Bronchial epithelial cell (primary cell): Measurements from ENCODE around the gene DYNC1LI1. TPM values are rescaled to one million over a fixed set of nuclear protein-coding genes. Genes with fewer than 3 reads are reported as not detected.

Experiments used
- DNase-seq: peaks from one replicate; pipeline ENCODE4 v3.0.0-alpha.2; 2010; ENCODE audit warnings: low read depth
- FAIRE-seq: peaks from 2 replicates; lab custom pipeline; 2011; peaks lifted over from hg19 to GRCh38; lab: Jason Lieb, UNC
- H3K27me3 ChIP-seq: 2 replicates; pipeline ENCODE4 v1.5.1; 2011; ENCODE audit warnings: low read length; ENCODE audit not compliant: control insufficient read depth, insufficient read depth
- H3K36me3 ChIP-seq: 2 replicates; pipeline ENCODE4 v1.5.1; 2011; ENCODE audit warnings: low read length; ENCODE audit not compliant: control insufficient read depth, insufficient read depth
- H3K4me3 ChIP-seq: 2 replicates; pipeline ENCODE4 v1.5.1; 2011; ENCODE audit warnings: mild to moderate bottlenecking, low read depth, low read length, control low read depth
- CTCF ChIP-seq: IDR thresholded peaks from 2 replicates; pipeline ENCODE4 v1.5.1; 2011; ENCODE audit warnings: mild to moderate bottlenecking, moderate library complexity, low read length, control low read depth, inconsistent platforms; ENCODE audit not compliant: insufficient read depth, severe bottlenecking
- total RNA-seq: library from RNA; depleted of rRNA; stranded (reverse); fragments of >200 nt; gene quantifications from 2 replicates; pipeline ENCODE4 v1.2.1, GENCODE V29; 2014

DYNC1LI1 gene
- total RNA-seq, 1 donor from 2014 or later = 24.5 TPM

- no peak overlapping the region for H3K4me3 ChIP-seq
- H3K36me3 ChIP-seq = no peaks in the 10 kb centered on the region
- FAIRE-seq (no peak), DNase-seq (peak; percentile 78)
- no peak for TF ChIP-seq CTCF
- H3K27me3 ChIP-seq = peaks cover 2% of the 10 kb centered on the region
These were observed 23.4 kb upstream of the DYNC1LI1 start for GRCh38 chr3:32593903-32594525.

- FAIRE-seq = no peak
- TF ChIP-seq CTCF = no peak
- DNase-seq = no peak
- Histone ChIP-seq H3K27me3 (peaks cover 2% of the 10 kb centered on the region), H3K4me3 (no peak overlapping the region), H3K36me3 (no peaks in the 10 kb centered on the region)
These were observed 22.2 kb upstream of the DYNC1LI1 start for GRCh38 chr3:32592696-32593353.

- FAIRE-seq (no peak), DNase-seq (no peak)
- Histone ChIP-seq H3K36me3 (no peaks in the 10 kb centered on the region), H3K4me3 (no peak overlapping the region), H3K27me3 (peaks cover 2% of the 10 kb centered on the region)
- no peak for TF ChIP-seq CTCF
These were observed 21.4 kb upstream of the DYNC1LI1 start for GRCh38 chr3:32592011-32592410.

GRCh38 chr3:32591186-32591585 lies 20.5 kb upstream of the DYNC1LI1 start:
- TF ChIP-seq CTCF = no peak
- DNase-seq (no peak), FAIRE-seq (no peak)
- Histone ChIP-seq H3K36me3 (no peaks in the 10 kb centered on the region), H3K4me3 (no peak overlapping the region), H3K27me3 (peaks cover 2% of the 10 kb centered on the region)

- Histone ChIP-seq H3K4me3 (no peak overlapping the region), H3K36me3 (no peaks in the 10 kb centered on the region), H3K27me3 (peaks cover 2% of the 10 kb centered on the region)
- DNase-seq (no peak), FAIRE-seq (no peak)
- no peak for TF ChIP-seq CTCF
These were observed 15.7 kb upstream of the DYNC1LI1 start for GRCh38 chr3:32586356-32586755.

- no peak for FAIRE-seq
- no peak for DNase-seq
- no peak for TF ChIP-seq CTCF
- H3K27me3 ChIP-seq = no peaks in the 10 kb centered on the region
- no peaks in the 10 kb centered on the region for H3K36me3 ChIP-seq
- no peak overlapping the region for H3K4me3 ChIP-seq
These were observed 14.0 kb upstream of the DYNC1LI1 start for GRCh38 chr3:32584660-32585059.
